GM19455 (cell line): ENCODE results near the gene ST6GALNAC4.

Source experiments
- ATAC-seq: cut with Tn5 transposase; IDR thresholded peaks from one replicate; pipeline ENCODE4 v1.9.1; 2021; ENCODE audit not compliant: unreplicated experiment

ST6GALNAC4 gene

DNA sequence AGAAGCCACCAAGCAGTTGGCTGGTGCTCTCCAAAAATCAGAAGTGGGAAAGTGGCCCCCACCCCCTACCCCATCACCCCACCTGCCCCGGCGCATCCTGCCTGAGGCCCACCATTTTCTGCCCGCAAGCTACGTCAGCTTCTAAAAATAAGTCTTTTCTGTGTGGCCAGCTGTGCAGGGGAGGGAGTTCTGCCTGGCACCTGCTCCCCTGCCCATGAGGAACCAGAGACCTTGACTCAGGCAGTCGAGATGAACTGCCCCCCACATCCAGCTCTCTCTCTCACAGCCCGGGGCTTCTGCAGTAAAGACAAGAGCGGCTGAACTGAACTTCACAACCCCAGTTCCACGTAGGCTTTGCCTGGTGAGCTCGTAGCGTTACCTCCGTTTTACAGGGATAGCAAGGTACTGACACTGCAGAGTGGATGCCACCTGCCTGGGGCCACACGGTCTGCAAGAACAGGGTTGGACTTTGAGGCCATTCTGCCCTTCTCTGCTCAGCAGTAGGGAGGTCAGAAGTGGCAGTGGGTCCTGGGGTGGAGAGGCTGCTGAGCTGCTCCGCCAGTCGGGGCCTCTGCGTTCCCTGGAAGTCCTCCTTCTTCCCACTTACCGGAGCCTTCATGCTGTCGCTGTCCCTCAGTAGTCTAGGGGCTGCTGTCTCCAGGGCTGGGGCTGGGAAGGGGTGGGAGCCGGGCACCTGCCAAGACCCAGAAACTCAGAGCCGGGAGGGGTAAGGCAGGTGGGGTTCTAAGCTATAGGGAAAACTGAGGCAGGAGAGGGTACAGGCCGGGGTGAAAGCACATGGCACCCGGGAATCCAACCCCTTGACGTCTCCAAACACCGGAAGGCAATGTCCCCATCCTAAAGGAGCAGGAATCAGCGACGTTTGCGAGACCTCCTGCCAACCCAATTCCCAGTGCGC, 781 bp downstream of the ST6GALNAC4 start:
- no peak for ATAC-seq

DNA sequence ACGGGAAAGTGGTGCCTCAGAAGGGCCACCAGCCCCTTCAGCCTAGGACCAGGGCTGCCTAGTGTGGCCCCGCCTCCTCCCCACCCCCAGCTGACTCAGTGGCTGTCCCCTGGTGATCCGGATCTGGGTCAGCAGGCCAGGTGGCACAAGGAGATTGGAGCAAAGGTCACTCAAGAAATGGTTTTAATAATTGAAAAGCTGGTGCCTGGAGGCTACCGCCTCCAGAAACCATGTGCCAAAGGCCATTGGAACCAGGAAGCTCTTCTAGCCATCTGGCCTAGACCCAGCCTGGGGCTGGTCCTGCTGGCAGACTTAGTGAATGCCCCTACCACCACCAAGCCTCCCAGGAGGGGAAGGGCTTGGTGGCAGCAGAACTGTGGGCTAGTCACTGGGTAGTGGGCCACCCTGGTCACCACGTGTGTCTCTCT, 1.5 kb downstream of the ST6GALNAC4 start:
- no peak for ATAC-seq

DNA sequence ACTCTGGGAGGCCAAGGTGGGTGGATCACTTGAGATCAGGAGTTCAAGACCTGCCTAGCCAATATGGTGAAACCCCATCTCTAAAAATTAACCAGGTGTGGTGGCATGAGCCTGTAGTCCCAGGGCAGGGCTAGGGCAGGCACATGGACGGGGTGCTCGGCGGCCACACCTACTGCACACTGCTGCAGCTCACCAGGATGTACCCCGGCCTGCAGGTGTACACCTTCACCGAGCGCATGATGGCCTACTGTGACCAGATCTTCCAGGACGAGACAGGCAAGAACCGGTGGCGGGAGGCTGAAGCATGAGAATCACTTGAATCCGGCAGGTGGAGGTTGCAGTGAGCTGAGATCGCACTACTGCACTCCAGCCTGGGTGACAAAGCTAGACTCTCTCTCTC, 3.2 kb downstream of the ST6GALNAC4 start:
- no peak for ATAC-seq

DNA sequence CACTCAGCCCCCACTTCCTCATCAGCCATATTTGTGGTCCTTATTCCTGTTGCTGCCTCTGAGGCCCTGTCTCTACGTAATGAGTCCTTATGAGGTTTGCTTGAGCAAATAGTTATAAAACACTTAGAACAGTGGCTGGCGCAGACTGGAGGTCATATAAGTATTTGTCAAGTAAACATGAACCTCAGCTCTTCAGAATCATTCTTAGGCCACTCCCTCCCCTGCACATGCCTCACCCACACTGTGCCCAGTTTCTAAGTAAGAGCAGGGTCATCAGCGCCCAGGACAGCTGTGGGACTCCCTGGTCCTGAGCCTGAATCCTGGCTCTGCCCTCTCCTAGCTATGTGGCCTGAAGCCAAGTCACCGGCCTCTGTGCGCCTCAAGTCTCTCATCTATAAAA, 4.0 kb downstream of the ST6GALNAC4 start:
- no peak for ATAC-seq

DNA sequence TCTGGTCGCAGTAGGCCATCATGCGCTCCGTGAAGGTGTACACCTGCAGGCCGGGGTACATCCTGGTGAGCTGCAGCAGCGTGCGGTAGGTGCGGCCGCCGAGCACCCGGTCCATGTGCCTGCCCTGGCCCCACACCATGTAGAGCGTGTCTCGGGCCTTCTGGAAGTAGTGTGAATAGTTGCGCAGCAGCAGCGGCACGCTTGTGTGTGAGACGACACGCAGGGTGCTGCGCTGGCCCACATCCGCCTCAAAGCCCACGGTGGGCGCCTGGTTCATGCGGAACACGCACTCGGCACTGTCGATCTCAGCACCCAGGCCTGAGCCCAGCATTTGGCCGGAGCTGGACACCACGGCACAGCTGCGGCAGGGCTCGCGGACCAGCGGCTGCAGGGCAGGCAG, 4.5 kb downstream of the ST6GALNAC4 start:
- no peak for ATAC-seq

DNA sequence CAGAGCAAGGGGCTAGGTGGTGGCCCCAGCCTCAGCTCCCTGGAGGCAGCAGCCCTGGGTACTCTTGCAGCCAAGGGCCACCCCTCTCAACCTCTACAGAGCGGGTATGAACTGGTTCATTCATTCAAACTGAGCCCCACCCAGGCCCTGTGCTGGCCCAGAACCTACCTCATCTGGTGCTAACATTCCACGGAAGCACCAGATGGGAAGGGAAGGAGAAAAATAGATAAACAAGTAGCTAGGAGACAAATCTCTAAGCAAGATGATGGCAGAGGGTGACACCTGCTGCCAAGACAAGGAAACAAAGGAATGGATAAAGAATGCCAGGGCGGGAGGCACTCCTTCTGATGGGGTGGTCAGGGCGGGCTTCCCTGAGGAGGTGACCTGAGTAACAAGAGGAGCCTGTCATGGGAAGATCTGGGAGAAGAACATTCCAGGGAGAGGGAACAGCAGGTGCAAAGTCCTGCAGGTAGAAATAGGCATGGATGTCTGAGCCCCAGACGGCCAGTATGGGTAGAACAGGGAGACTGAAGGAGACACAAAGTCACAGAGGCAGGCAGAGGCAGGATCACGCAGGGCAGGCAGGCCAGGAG, 6.1 kb downstream of the ST6GALNAC4 start:
- no peak for ATAC-seq

DNA sequence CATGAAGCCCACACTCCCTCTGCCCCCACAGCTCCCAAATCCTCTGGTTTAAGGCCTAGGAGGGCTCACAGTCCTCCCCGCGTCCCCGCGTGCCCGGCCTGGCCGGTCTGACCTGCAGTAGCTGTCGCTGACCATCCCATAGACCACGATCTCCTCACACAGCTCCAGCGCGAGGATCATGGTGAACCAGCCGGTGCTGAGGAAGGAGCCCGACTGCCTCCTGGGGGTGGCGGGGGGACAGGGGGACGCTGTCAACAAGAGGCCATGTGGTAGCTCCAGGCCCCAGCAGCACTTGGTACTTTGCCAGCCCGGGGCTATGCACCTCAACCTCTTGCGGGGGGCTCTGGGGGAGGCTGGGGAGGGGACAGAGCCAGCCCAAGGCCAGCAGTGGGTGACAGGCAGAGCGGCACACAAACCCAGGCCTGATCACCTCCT, 7.0 kb downstream of the ST6GALNAC4 start:
- ATAC-seq: no peak

DNA sequence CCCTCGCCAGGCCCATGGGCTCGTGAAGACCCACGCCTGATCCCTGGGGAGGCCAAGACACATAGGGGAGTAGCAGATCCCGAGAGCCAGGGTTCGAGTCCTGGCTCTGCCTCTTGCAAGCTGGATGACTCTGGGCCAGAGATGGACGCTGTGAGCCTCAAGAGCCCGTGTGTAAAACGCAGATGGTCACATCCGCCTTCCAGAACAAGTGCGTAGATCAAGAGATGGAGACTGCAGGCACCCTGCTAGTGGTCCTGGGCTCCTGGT, 8.2 kb downstream of the ST6GALNAC4 start:
- no peak for ATAC-seq

DNA sequence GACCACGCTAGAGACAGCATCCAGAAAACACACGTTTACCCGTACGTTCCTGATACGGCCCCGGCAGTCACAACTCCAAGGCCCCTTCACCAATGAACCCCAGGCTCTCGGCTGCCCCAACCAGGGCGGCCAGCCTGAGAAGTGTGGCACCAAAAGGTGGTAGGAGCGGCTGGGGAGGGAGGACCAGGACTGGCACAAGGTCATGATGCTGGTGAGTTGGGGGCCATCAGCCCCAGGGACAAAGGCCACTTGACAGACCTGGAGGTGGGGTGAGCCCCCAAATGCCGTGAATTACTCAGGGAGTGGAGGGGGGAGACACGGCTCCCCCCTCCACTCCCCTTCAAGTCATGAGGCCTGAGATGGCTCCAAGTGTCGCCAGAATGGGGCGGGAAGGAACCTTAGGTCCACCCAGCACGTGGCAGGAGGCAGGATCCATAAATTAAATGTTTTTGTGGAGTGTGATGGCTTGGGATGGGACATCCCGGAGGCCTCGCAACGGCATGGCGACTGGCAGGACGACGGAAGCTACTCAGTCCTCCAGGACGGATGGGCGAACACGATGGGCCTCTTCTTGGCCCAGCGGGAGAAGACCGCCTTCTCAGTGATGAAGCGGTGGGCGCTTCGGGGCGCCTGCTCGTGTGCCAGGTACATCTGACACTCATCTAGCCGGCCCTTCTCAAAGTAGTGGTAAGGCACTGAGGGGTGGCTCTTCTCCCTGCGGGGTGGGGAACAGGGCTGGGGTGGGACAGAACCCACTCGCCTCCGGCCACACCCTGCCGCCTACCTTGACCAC, 8.8 kb downstream of the ST6GALNAC4 start:
- no peak for ATAC-seq

DNA sequence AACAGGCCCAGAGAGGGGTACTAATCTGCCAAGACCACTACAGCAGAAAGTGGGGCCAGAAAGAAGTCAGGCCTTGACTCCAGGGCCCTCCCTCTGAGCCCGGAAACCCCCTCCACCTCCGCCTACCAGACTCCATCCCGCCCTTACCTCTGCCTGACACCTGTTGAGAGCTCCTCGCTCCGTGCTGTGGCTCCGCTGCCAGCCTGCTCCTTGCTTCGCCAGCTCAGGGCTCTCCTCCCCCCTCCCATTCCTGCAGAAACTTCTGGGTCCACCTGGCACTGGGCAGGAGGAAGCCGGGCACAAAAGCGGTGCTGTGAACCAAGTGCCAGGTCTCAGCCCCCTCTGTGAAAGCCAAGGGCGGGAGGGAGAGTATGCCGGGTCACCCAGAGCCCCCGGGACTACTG, 11.1 kb downstream of the ST6GALNAC4 start:
- no peak for ATAC-seq

DNA sequence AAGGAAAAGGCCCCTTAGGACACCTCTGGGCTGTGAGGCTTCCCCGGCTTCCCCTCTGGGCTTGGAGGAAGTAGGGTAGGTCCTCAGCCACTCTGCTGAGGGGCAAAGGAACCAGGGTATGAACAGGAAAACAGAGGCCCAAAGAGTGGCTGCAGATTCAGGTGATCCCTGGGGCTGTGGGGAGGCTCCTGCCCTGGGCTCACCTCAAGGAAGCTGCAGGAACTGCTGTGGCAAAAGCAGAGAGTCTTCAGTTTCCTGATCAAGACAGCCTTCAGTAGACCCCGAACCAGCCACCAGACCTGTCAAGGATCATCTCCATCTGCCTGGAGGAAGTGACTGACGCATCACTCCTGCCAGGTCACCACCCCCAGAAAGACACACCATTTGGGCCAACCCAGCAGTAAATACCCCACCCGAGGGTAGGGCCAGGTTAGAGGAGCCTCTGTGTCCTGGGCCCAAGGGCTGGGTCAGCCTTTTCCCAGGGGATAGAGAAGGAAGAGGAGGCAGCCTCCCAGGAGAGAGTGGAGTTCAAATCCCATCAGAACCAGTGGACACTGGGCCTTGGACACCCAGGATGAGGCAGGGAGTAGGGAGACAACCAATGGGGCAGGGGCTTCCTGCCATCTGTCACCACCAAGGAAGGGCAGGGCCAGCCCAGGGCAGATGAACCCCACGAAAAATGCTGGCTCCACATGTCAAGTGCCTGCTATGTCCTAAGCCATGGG, 11.7 kb downstream of the ST6GALNAC4 start:
- no peak for ATAC-seq

DNA sequence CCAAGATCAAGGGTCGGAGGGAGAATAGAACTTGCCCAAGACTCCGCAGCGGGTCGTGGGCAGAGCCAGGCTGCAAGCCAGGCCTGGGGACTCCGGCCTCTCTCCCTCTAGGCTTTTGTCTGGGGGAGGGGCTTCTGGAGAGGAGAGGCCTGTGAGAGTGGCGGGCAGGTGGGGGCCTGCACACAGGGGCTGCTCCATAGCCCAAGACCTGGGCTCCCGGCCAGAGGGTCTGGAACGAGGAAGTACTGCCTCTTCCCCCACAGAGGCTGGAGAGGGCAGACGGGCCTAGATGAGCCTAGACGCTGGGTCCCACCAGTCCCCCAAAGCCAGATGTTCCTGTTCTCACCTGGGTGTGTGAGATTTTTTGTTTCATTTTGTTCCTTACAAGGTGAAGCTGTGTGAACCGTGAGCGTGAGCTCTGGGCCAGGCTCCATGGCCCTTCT, 12.3 kb downstream of the ST6GALNAC4 start:
- no peak for ATAC-seq

DNA sequence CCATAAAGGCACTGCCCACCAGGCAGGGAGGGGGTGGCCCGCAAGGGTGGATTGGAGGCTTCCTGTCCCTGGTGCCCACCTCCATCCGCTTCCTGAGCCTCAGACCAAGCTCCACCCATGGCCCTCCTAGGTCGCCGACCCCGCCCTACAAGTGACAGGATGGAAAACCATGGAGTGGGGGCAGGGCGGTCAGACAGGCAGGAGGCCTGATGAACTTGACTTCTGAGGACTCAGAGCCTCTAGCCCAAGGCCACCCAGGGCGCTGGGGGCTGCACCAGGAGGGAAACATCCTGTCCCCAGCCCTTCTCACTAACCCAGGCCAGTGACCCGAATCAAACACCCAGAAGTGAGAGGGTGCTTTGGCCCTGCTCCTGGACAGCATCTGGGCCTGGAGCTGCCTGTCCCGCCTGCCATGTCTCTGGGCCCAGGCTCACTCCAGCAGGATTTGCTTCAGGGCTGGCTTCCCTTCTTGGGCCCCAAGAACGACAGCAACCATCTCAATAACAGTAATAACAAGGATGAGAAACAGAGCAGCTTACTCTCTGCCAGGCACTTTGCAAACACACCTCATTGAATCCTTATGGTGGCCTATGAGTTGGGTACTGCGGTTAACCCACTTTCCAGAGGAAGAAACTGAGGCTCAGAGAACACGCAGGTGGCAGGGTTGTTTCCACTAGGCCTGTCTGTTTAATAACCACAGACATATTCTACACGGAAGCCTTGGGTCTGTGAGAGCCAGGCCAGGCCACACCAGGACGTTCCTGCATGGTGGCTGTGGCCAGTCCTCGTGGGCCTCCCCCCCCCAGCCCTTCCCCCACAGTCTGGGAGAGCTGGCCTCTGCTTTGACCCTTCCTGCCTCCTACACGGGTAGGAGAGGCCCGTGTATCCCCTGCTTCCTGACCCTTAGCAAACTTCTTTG, 13.0 kb downstream of the ST6GALNAC4 start:
- ATAC-seq: no peak

DNA sequence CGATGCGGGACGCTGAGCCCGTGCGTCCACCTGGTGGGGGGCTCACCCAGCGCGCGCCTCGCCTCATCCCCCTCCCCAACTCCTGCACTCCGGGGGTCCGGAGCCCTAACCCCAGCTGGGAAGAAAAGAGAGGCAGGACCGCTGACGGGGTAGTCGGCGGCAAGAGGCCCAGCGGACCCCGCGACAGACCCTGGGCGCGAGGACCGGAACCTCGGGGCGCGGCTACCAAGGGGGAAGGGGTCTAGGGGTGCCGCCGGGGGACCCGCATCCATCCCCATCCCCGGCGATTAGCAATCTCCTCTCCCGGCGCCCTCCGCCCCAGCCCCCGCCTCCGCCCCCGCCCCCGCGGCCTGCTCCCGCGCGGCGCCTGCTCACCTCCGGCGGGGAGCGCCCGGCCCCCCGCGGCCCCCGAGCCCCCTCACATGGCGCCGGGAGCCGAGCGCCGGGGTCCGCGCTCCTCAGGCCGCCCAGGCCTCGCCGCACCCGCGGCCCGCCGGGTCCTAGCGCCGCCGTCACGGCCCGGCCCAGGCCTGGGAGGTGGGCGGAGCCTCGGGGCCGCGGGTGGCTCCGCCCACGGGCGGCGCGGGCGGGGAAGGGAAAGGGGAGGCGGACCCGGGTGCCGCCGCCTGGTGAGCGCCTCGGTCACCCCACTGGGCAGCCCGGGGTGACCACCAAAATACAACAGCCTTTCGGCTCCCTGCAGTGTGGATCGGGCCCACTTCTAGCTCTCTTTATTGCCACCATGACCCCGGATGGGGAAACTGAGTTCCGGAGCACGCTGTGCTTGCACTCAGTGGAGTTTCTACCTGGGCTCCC, 17.5 kb downstream of the ST6GALNAC4 start, which contains the start of gene ST6GALNAC6:
Gene ST6GALNAC6, minus strand, starts transcription at position 476 of the 816 bp plus-strand sequence. CDS start 1,622 bp downstream, outside the sequence.
- ATAC-seq: peak; percentile 46

DNA sequence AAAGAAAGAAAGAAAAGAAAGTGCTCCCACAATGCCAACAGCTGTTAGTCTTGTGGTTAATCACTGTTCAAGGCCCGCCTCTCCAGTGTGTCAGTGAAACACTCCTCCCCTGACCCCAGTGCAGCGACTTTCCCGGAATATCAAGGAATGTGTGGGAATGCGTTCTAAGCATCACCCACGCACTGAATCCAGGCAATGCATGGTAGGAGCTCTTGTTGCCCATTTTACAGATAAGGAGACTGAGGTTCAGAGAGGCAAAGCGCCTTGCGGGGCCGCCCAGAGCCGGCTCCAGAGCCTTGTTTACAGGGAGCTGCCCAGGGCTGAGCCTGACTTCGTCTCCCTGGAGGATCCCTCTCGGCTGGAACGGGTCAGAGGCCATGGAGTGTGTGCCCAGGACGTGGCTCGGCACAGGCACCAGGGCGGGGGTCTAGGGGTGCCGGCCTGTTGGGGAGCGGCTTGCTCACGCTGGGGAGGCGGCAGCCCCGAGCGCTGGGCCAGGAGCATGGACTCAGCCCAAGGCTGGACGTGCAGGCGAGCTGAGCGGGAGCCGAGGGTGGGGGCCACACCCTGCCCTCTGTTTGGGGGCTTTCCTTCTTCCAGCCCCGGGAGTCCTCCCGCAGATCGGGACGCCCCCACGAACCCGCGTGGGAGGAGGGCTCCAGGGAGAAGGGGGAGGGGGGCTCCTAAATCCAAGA, 18.3 kb downstream of the ST6GALNAC4 start:
- no peak for ATAC-seq

DNA sequence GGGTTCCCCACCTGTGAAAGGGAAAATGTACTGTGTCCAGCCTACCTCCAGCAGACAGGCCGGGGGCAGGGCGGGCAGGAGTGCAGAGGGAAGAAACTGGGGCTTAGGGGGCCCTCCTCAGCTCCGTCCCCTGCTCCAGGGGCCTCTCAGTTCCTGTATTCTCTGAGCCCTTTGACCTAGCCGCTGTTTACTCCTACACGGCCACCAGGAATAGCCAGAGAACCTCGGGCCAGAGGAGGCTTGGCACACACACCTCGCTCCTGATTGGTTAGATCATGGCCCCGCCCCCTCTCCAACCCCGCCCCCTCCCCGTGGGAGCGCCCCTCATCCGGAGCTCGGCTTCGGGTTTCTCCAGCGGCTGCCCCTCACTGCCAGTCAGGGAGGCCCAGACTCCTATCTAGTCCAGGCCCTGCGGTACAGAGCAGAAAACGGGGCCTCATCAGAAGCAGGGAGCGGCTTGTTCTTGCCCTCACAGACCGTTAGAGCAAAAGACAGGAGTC, 19.6 kb downstream of the ST6GALNAC4 start:
- ATAC-seq: no peak

DNA sequence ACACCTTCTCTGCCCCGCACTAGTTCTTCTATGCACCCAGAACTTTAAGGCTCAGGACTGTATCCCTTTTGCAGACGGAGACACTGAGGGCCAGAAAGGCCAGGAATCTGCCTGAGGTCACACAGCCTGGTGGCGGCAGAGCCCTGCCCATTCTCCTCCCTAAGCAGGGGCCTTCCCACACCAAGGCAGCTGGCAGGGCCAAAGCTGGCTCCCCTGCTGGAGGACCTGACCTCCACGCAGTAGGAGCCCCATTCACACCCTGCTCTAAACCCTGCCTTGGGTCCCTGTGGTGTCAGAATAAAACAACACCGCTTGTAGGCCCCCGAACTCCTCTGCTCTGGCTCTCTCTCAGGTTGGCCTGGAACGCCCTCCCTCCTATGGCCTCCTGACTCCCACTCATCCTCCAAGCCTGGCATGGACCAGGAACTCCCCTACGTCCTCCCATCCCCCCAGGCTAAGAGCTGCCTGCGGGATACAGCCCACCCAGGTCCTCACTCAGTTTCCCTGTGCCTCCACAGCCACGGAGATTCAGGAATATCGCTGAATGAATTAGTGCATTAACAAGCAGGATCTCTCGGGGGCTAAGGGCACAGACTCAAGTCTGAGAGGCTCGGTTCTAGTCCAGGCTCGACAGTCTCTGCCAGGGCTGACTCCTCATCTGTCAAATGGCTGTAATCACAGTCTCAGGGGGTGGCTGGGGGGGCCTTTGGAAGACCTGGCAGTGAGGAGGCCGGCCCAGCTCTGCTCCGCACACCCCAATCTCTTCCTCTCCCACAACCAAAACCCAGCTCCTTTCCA, 20.2 kb downstream of the ST6GALNAC4 start:
- no peak for ATAC-seq
